Measurements from ENCODE around the gene ANXA2R. TPM values are rescaled to one million over a fixed set of nuclear protein-coding genes. Genes with fewer than 3 reads are reported as not detected.
A peak's percentile ranks its signal among the peaks of the same experiment; 100 is the strongest.

Gene ANXA2R
- total RNA-seq, 4 donors from 2014 or later: 1.5 to 4.2 (median 2.0) TPM

GRCh38 chr5:43037636-43038495, 2.3 kb downstream of the ANXA2R start:
- no peak for TF ChIP-seq EP300 (IDR thresholded peaks at IDR 0.05)
- no peak for TF ChIP-seq CTCF (IDR thresholded peaks at IDR 0.05)
- peak; percentile 25 to 43 for TF ChIP-seq POLR2AphosphoS5 (IDR thresholded peaks at IDR 0.05)
- TF ChIP-seq POLR2A (IDR thresholded peaks at IDR 0.05; ENCODE audit: low read depth): no peak
- Histone ChIP-seq H3K4me3 (peak overlapping the region; percentile 37 to 57 (median 50)), H3K27ac (replicated peaks in 1 of 4) (peak overlapping the region; percentile 60 to 93 (median 74)), H3K36me3 (no peaks in the 10 kb centered on the region), H3K4me1 (peaks cover 15 to 68% (median 50%) of the 10 kb centered on the region in 4 donors), H3K9me3 (no peaks in the 10 kb centered on the region), H3K27me3 (peaks cover 4 to 97% (median 52%) of the 10 kb centered on the region in 4 donors)
- WGBS: 23% methylated on average over 24 of the region's 24 CpGs
- intact Hi-C loops (cut with DNase I): loop anchor here (10.0 kb wide), 1 partner anchor 83 kb away; no protein-coding TSS in a partner anchor
- no peak for DNase-seq (ENCODE audit: extremely low spot score)

- H3K4me3 ChIP-seq: peak overlapping the region; percentile 37 to 57 (median 50)
- TF ChIP-seq POLR2AphosphoS5 (IDR thresholded peaks at IDR 0.05) (peak in 1 of 2 donors; percentile 12), EP300 (IDR thresholded peaks at IDR 0.05) (no peak)
- peak overlapping the region; percentile 60 to 93 (median 74) for H3K27ac ChIP-seq (replicated peaks in 1 of 4)
- intact Hi-C loops (cut with DNase I): loop anchor here (10.0 kb wide), 1 partner anchor 82 kb away; no protein-coding TSS in a partner anchor
- no peaks in the 10 kb centered on the region for H3K36me3 ChIP-seq
- H3K9me3 ChIP-seq: no peaks in the 10 kb centered on the region
- peaks cover 11 to 59% (median 42%) of the 10 kb centered on the region in 4 donors for H3K4me1 ChIP-seq
- H3K27me3 ChIP-seq: peaks cover 4 to 96% (median 50%) of the 10 kb centered on the region in 4 donors
- no peak for DNase-seq (ENCODE audit: extremely low spot score)
- 41% methylated on average over 33 of the region's 36 CpGs for WGBS
Measured at GRCh38 chr5:43036856-43037635, 3.1 kb downstream of the ANXA2R start.

- Histone ChIP-seq H3K4me3 (peak overlapping the region in 1 of 4 donors; percentile 37), H3K36me3 (no peaks in the 10 kb centered on the region), H3K27me3 (peaks cover 4 to 90% (median 50%) of the 10 kb centered on the region in 4 donors), H3K27ac (replicated peaks in 1 of 4) (peak overlapping the region in 2 of 4 donors; percentile 65 to 84), H3K4me1 (peaks cover 4 to 53% (median 35%) of the 10 kb centered on the region in 4 donors), H3K9me3 (no peaks in the 10 kb centered on the region)
- intact Hi-C loops (cut with DNase I): loop anchor here (10.0 kb wide), 1 partner anchor 82 kb away; no protein-coding TSS in a partner anchor
- DNase-seq (ENCODE audit: extremely low spot score): no peak
- TF ChIP-seq EP300 (IDR thresholded peaks at IDR 0.05) (no peak), CTCF (IDR thresholded peaks at IDR 0.05) (no peak), POLR2AphosphoS5 (IDR thresholded peaks at IDR 0.05) (no peak), POLR2A (IDR thresholded peaks at IDR 0.05; ENCODE audit: low read depth) (no peak)
- WGBS: 78% methylated on average over 1 of the region's 1 CpG
Measured at GRCh38 chr5:43036409-43036808, 3.7 kb downstream of the ANXA2R start.

GRCh38 chr5:43034591-43034968, 5.5 kb downstream of the ANXA2R start:
- Histone ChIP-seq H3K4me1 (peaks cover 4 to 36% (median 27%) of the 10 kb centered on the region in 4 donors), H3K36me3 (no peaks in the 10 kb centered on the region), H3K9me3 (no peaks in the 10 kb centered on the region), H3K4me3 (peak overlapping the region in 1 of 4 donors; percentile 35), H3K27me3 (peaks cover 4 to 76% (median 38%) of the 10 kb centered on the region in 4 donors), H3K27ac (replicated peaks in 1 of 4) (no peak overlapping the region)
- no peak for DNase-seq (ENCODE audit: extremely low spot score)
- intact Hi-C loops (cut with DNase I): loop anchor here (10.0 kb wide), 1 partner anchor 80 kb away; no protein-coding TSS in a partner anchor
- TF ChIP-seq EP300 (IDR thresholded peaks at IDR 0.05) (no peak), POLR2AphosphoS5 (IDR thresholded peaks at IDR 0.05) (peak in 1 of 2 donors; percentile 22)
- 51% methylated on average over 5 of the region's 5 CpGs for WGBS

GRCh38 chr5:43033841-43034590, 6.1 kb downstream of the ANXA2R start:
- Histone ChIP-seq H3K9me3 (no peaks in the 10 kb centered on the region), H3K36me3 (no peaks in the 10 kb centered on the region), H3K4me1 (peaks cover 4 to 32% (median 25%) of the 10 kb centered on the region in 4 donors), H3K27me3 (peaks cover 4 to 71% (median 33%) of the 10 kb centered on the region in 4 donors), H3K4me3 (peak overlapping the region in 3 of 4 donors; percentile 23 to 35 (median 27)), H3K27ac (replicated peaks in 1 of 4) (peak overlapping the region in 1 of 4 donors; percentile 10)
- TF ChIP-seq CTCF (IDR thresholded peaks at IDR 0.05): no peak
- TF ChIP-seq EP300 (IDR thresholded peaks at IDR 0.05): no peak
- no peak for TF ChIP-seq POLR2A (IDR thresholded peaks at IDR 0.05; ENCODE audit: low read depth)
- no peak for TF ChIP-seq POLR2AphosphoS5 (IDR thresholded peaks at IDR 0.05)
- 40% methylated on average over 23 of the region's 41 CpGs for WGBS
- intact Hi-C loops (cut with DNase I): loop anchor here (10.0 kb wide), 1 partner anchor 79 kb away; no protein-coding TSS in a partner anchor
- DNase-seq (ENCODE audit: extremely low spot score): no peak
